ENCODE results near the gene CIROP. TPM values are rescaled to one million over a fixed set of nuclear protein-coding genes. Genes with fewer than 3 reads are reported as not detected.

Gene CIROP
- total RNA-seq, 1 donor from 2014 or later: not detected

DNA sequence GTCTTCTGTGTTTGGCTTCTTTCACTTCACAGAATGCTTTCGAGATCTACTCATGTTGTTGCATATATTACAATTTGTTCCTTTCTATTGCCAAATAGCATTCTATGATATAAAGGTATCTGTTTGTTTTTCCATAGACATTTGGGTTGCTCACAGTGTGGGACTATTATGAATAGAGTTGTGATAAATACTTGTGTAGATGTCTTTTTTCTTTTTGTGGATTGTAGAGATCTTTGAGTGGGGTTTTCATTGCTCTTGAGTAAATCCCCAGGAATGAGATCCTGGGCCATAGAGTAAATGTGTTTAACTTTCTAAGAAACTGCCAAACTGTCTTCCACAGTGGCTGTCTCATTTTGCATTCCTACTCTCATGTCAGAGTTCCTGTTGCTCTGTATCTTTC lies 39.1 kb upstream of the CIROP start:
- peaks cover 1% of the 10 kb centered on the region for H3K36me3 Mint-ChIP-seq (ENCODE audit: insufficient read depth)
- H3K9me3 Mint-ChIP-seq (ENCODE audit: low read depth): no peaks in the 10 kb centered on the region
- no peak overlapping the region for H3K27ac Mint-ChIP-seq
- H3K4me1 Mint-ChIP-seq (ENCODE audit: low read depth): no peaks in the 10 kb centered on the region
- no peaks in the 10 kb centered on the region for H3K27me3 Mint-ChIP-seq
- no peak overlapping the region for H3K4me3 Mint-ChIP-seq (ENCODE audit: low read depth)
- no peak for DNase-seq (ENCODE audit: low spot score, unreplicated experiment)
- TF ChIP-seq CTCF (IDR thresholded peaks at IDR 0.05; ENCODE audit: unreplicated experiment): no peak

DNA sequence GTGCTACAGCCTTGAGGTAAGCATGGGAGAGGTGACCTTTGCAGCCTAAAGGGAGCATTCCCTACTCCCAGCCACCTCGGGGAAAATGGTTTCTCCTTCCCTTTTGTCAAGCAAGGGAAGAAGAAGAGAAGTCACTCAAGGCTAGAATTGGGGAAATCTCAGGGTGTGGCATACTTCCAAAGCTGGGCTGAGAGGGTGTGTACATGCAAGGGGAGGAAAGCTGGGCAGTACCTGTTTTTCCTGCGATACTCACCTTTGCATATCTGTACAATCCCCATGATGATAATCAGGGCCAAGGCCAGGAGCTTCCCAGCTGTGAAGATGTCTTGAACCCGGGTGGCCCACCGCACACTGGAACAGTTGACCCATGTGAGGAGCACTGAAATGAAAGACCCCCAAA lies 38.0 kb upstream of the CIROP start:
- Mint-ChIP-seq H3K27ac (no peak overlapping the region), H3K36me3 (ENCODE audit: insufficient read depth) (no peaks in the 10 kb centered on the region), H3K4me1 (ENCODE audit: low read depth) (peaks cover 5% of the 10 kb centered on the region), H3K4me3 (ENCODE audit: low read depth) (no peak overlapping the region), H3K27me3 (no peaks in the 10 kb centered on the region), H3K9me3 (ENCODE audit: low read depth) (no peaks in the 10 kb centered on the region)
- TF ChIP-seq CTCF (IDR thresholded peaks at IDR 0.05; ENCODE audit: unreplicated experiment): no peak
- DNase-seq (ENCODE audit: low spot score, unreplicated experiment): no peak

DNA sequence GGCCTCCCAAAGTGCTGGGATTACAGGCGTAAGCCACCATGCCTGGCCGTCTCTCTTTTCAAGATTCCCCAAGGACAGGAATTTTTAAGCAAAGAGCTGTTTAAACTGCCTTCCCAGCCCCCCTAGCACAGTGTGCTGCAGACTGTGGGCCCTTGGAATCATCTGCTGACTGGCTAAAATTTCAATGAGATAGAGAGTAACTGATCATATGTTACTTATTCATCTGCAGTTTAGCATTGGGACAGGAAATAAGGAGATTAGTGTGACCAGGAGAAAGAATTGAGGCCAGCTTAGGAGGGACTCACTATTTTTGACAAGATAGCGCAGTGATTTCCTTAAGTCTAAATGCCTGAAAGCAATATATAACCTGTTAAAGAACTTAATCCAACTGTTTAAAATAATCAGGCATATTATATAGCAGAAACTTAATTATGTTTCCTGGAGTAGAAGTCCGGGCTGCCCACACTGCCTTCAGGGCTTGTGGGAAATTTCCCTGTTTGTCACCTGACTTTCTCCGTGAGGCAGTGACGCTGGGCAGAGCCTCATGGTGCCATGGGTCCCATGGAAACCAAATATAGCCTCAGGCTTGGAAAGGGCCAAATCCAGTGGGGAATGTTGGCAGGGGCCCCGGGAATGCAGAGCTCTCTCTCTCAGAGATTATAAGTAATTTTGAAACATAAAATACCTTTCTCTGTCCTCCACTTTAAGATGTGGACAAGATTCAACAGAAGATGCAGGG lies 37.1 kb upstream of the CIROP start:
- Mint-ChIP-seq H3K4me1 (ENCODE audit: low read depth) (peaks cover 7% of the 10 kb centered on the region), H3K4me3 (ENCODE audit: low read depth) (no peak overlapping the region), H3K27me3 (no peaks in the 10 kb centered on the region), H3K27ac (no peak overlapping the region), H3K9me3 (ENCODE audit: low read depth) (no peaks in the 10 kb centered on the region), H3K36me3 (ENCODE audit: insufficient read depth) (no peaks in the 10 kb centered on the region)
- TF ChIP-seq CTCF (IDR thresholded peaks at IDR 0.05; ENCODE audit: unreplicated experiment): no peak
- DNase-seq (ENCODE audit: low spot score, unreplicated experiment): no peak

DNA sequence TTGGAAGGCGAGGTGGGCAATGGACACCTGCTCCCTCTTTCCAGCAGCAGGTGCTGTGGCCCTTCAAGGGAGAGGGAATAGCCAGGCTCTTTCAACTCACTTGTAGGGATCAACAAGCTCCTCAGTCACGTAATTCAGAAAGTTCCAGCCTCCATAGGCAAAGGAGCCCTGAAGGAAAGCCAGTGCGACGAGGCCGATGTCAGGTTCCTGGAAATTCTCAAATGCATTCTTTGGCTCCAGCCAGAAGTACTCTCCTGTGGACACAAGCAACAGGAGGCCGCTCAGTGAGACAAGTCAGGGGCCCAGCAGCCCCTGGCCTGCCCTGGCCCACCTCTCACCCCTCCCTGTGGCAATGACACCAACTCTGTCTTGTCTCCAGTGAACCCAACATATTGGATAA lies 35.6 kb upstream of the CIROP start:
- H3K4me1 Mint-ChIP-seq (ENCODE audit: low read depth): peaks cover 7% of the 10 kb centered on the region
- H3K9me3 Mint-ChIP-seq (ENCODE audit: low read depth): no peaks in the 10 kb centered on the region
- DNase-seq (ENCODE audit: low spot score, unreplicated experiment): no peak
- no peak for TF ChIP-seq CTCF (IDR thresholded peaks at IDR 0.05; ENCODE audit: unreplicated experiment)
- no peaks in the 10 kb centered on the region for H3K36me3 Mint-ChIP-seq (ENCODE audit: insufficient read depth)
- H3K4me3 Mint-ChIP-seq (ENCODE audit: low read depth): no peak overlapping the region
- H3K27ac Mint-ChIP-seq: no peak overlapping the region
- no peaks in the 10 kb centered on the region for H3K27me3 Mint-ChIP-seq

DNA sequence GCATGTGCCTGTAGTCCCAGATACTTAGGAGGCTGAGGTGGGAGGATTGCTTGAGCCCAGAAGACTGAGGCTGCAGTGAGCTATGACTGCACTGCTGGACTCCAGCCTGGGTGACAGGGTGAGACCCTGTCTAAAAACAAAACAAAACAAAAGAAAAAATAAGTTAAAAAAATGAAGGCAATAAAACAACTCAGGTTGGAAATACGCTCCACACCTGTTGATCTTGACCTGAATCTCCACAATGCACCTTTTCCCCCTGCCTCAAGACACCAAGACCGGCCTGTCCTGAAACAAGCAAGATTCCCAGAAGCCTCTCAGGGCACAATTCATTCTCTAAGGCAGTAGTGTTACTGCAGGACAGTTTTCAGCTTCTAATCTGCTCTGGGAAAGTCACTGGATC lies 35.1 kb upstream of the CIROP start:
- no peak overlapping the region for H3K4me3 Mint-ChIP-seq (ENCODE audit: low read depth)
- H3K4me1 Mint-ChIP-seq (ENCODE audit: low read depth): peaks cover 7% of the 10 kb centered on the region
- H3K27me3 Mint-ChIP-seq: no peaks in the 10 kb centered on the region
- H3K36me3 Mint-ChIP-seq (ENCODE audit: insufficient read depth): no peaks in the 10 kb centered on the region
- no peak for TF ChIP-seq CTCF (IDR thresholded peaks at IDR 0.05; ENCODE audit: unreplicated experiment)
- H3K9me3 Mint-ChIP-seq (ENCODE audit: low read depth): no peaks in the 10 kb centered on the region
- no peak overlapping the region for H3K27ac Mint-ChIP-seq
- DNase-seq (ENCODE audit: low spot score, unreplicated experiment): no peak

Data from progenitor cell of endocrine pancreas (in vitro differentiated cells).